Activated B cell treated with CpG ODN at 0.5 μM for 24 hours (primary cell): ENCODE data around the gene MBNL2. TPM values are rescaled to one million over a fixed set of nuclear protein-coding genes. Genes with fewer than 3 reads are reported as not detected.

ENCODE experiments used
- ATAC-seq: fragments of 200-7000 bp; cut with Tn5 transposase; one replicate; pipeline ENCODE4 v1.10.0; 2021; ENCODE audit warnings: low read depth, mild to moderate bottlenecking, moderate library complexity
- CTCF ChIA-PET: fragments of 350-600 bp; sonication (Branson Sonifier 250); formaldehyde crosslinking; loops from one replicate; lab custom pipeline; 2021; ENCODE audit warnings: antibody characterized with exemption; lab: Charles Lee
- POLR2A ChIA-PET: fragments of 350-600 bp; sonication (Branson Sonifier 250); formaldehyde crosslinking; loops from one replicate; lab custom pipeline; 2021; ENCODE audit warnings: antibody characterized with exemption; lab: Charles Lee
- DNase-seq: peaks from one replicate; pipeline ENCODE4 v3.0.0; 2022
- H3K27ac Mint-ChIP-seq: one replicate; pipeline ENCODE4 v1.8.0; 2020; ENCODE audit warnings: mixed read lengths
- H3K27me3 Mint-ChIP-seq: one replicate; pipeline ENCODE4 v1.8.0; 2021; ENCODE audit warnings: mixed read lengths
- H3K36me3 Mint-ChIP-seq: one replicate; pipeline ENCODE4 v1.8.0; 2021; ENCODE audit warnings: low read depth, mixed read lengths
- H3K4me1 Mint-ChIP-seq: one replicate; pipeline ENCODE4 v1.8.0; 2021; ENCODE audit warnings: mixed read lengths
- H3K4me3 Mint-ChIP-seq: one replicate; pipeline ENCODE4 v1.8.0; 2020; ENCODE audit warnings: mild to moderate bottlenecking, mixed read lengths
- H3K9me3 Mint-ChIP-seq: one replicate; pipeline ENCODE4 v1.8.0; 2020; ENCODE audit warnings: mixed read lengths
- intact Hi-C: fragments of 100-400 bp; cut with micrococcal nuclease; formaldehyde crosslinking; loops from one replicate; pipeline ENCODE4 v1.15.1; 2024
- total RNA-seq: library from RNA; stranded (reverse); gene quantifications from 2 replicates; pipeline ENCODE4 v1.2.3, GENCODE V29; 2022
- TF ChIP-seq, protein P1 (sequence below): fragments of 200-600 bp; IDR thresholded peaks from one replicate; pipeline ENCODE4 v1.8.0; 2022; ENCODE audit warnings: antibody characterized with exemption, mild to moderate bottlenecking

MBNL2 gene
- total RNA-seq, 1 donor from 2014 or later = 18.8 TPM

DNA sequence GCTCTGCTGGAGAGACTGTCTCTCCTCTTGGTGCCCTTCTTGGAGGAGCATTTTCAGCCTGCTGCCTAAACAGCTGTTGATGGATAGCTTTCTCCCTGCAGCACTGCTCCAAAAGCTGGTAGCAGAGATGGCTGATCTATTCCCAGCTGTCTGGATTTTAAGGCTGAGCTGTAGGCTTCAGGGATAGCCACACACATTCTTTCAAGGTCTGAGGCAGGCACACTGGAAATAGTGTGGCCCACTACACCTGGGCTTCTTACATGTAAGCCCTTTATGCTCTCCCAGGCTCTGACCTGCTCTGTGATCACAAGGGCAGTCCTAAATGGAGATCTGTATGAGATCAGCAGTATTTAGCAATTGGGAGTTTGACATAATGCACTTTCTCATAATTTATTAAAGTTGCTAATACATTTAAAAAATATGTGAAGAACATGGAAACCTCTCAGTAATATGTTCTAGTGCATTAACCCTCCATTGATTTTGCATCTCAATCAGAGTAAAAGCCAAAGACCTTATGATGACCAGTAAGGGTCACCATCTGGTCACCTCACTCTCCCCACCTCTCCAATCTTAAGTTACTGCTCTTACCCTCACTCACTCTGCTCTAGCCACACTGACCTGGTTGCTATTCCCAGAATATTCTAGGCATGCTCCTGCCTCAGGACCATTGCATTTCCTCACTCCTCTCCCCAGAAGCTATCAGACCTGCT, 91.6 kb downstream of the MBNL2 start:
- TF ChIP-seq, protein P1, sequence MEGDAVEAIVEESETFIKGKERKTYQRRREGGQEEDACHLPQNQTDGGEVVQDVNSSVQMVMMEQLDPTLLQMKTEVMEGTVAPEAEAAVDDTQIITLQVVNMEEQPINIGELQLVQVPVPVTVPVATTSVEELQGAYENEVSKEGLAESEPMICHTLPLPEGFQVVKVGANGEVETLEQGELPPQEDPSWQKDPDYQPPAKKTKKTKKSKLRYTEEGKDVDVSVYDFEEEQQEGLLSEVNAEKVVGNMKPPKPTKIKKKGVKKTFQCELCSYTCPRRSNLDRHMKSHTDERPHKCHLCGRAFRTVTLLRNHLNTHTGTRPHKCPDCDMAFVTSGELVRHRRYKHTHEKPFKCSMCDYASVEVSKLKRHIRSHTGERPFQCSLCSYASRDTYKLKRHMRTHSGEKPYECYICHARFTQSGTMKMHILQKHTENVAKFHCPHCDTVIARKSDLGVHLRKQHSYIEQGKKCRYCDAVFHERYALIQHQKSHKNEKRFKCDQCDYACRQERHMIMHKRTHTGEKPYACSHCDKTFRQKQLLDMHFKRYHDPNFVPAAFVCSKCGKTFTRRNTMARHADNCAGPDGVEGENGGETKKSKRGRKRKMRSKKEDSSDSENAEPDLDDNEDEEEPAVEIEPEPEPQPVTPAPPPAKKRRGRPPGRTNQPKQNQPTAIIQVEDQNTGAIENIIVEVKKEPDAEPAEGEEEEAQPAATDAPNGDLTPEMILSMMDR = no peak
- Mint-ChIP-seq H3K27ac (no peak overlapping the region), H3K36me3 (peaks cover 24% of the 10 kb centered on the region), H3K4me1 (peaks cover 23% of the 10 kb centered on the region), H3K27me3 (no peaks in the 10 kb centered on the region), H3K9me3 (no peaks in the 10 kb centered on the region), H3K4me3 (no peak overlapping the region)
- DNase-seq (no peak), ATAC-seq (no peak)
- CTCF ChIA-PET = no interaction called here
- intact Hi-C loops = no loop called here
- POLR2A ChIA-PET = no interaction called here

DNA sequence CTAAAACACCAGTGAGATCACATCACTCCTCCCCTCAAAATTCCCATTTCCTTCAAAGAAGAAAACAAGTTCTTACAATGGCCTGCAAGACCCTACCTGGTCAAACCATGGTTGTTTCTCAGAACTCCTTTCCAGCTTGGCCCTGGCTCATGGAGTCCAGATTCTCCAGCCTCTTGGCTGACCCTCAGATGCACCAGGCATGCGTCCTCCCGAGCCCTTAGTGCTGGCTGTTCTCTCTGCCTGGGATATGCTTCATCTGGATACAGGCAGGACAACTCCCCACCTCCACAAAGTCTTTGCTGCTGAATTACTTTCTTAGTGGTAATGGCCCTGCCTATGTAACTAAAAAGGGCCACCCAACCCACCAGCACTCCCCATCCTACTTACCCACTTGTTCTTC, 94.3 kb downstream of the MBNL2 start:
- no peak overlapping the region for H3K27ac Mint-ChIP-seq
- intact Hi-C loops = no loop called here

DNA sequence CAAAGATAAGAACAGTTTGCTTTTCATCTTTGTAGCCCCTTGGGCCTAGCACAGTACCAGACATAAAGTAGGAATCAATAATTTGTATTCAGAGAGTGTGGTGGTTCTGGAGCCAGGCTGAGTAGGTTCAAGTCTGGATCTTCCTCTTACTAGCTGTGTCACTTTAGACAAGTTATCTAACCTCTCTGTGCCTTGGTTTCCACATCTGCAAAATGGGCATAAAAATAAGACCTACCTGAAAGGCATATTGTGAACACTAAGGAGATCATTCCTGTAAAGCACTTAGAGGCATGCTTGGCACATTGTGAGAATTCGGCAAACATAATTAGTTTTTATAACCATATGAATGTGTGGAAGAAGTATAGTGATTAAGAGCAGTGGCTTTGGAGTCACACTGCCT, 95.8 kb downstream of the MBNL2 start:
- H3K27ac Mint-ChIP-seq = no peak overlapping the region
- ChIA-PET CTCF (interaction anchor here (0.7 kb wide), 1 partner anchor 19 kb away, joined by 3 read pairs; no protein-coding TSS in a partner anchor), POLR2A (no interaction called here)
- peaks cover 29% of the 10 kb centered on the region for H3K4me1 Mint-ChIP-seq
- no peak for ATAC-seq
- TF ChIP-seq, protein P1 = no peak
- no peak overlapping the region for H3K4me3 Mint-ChIP-seq
- H3K9me3 Mint-ChIP-seq = no peaks in the 10 kb centered on the region
- peaks cover 13% of the 10 kb centered on the region for H3K36me3 Mint-ChIP-seq
- intact Hi-C loops = no loop called here
- no peak for DNase-seq
- H3K27me3 Mint-ChIP-seq = no peaks in the 10 kb centered on the region

More for the DNA sequence above, 94.3 kb downstream of the MBNL2 start:
- peaks cover 27% of the 10 kb centered on the region for H3K4me1 Mint-ChIP-seq
- no peaks in the 10 kb centered on the region for H3K27me3 Mint-ChIP-seq
- H3K36me3 Mint-ChIP-seq = peaks cover 20% of the 10 kb centered on the region
- TF ChIP-seq, protein P1 = no peak
- ATAC-seq (no peak), DNase-seq (no peak)
- ChIA-PET POLR2A (no interaction called here), CTCF (no interaction called here)
- H3K9me3 Mint-ChIP-seq = no peaks in the 10 kb centered on the region
- H3K4me3 Mint-ChIP-seq = no peak overlapping the region

DNA sequence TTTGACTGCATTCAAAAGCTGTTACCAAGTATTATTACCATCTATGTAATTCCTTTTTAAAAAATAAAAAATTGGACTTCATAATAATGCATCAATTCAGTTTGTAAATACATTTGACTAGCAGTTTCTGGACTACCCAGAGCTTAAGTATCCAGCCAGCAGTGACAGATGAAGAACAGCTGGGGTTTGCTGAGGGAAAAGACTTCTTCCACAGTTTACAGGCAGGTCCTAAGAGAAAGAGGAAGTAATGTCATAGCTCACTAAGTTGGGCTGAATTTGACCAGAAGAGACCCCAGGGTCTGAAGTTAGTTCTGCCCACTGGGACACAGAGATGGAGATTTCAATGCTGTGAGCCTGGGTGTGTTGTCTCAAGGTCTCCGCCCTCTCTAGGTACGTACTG, 96.4 kb downstream of the MBNL2 start:
- CTCF ChIA-PET = interaction anchor here (0.7 to 1.1 kb wide), 3 partner anchors 20 to 208 kb away, joined by 3 read pairs; no protein-coding TSS in a partner anchor
- Mint-ChIP-seq H3K27me3 (no peaks in the 10 kb centered on the region), H3K36me3 (peaks cover 13% of the 10 kb centered on the region), H3K27ac (peak overlapping the region; percentile 25), H3K4me3 (no peak overlapping the region), H3K9me3 (no peaks in the 10 kb centered on the region), H3K4me1 (peaks cover 29% of the 10 kb centered on the region)
- intact Hi-C loops = no loop called here
- POLR2A ChIA-PET = no interaction called here
- ATAC-seq (no peak), DNase-seq (no peak)
- TF ChIP-seq, protein P1 = no peak

DNA sequence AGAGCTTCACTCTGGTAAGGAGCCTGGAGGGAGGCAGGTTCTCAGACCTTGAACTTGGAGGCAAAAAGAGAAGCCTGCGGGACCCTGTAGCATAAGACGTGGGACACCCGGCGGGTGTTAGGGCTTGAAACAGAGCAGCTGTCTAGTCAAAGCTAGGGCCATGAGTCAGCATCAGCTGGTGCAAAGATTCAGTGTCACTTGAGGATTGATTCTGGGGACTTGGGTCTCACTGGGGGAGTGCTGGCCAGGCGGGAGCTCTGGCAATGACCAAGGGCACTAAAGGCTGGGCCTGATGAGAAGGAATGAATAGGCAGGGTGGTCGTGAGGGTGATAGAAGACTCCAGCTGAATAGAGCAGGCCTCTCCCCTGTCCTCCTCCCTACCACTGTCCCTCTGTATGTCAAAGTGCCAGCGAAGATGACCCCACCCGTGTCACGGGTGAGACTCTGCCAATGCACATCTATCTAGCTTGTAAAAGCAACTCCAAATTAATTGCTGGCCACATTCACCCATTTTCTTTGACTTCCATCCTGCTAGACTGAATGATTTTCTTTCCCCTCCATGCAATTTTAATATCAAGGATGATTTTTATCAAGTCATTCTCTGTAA, 97.1 kb downstream of the MBNL2 start:
- ChIA-PET POLR2A (no interaction called here), CTCF (interaction anchor here (1.0 to 1.1 kb wide), 2 partner anchors 40 to 209 kb away, joined by 3 read pairs; no protein-coding TSS in a partner anchor)
- Mint-ChIP-seq H3K9me3 (no peaks in the 10 kb centered on the region), H3K27me3 (no peaks in the 10 kb centered on the region), H3K4me1 (peaks cover 26% of the 10 kb centered on the region), H3K4me3 (no peak overlapping the region), H3K27ac (peak overlapping the region; percentile 36), H3K36me3 (peaks cover 17% of the 10 kb centered on the region)
- intact Hi-C loops = no loop called here
- DNase-seq = no peak
- TF ChIP-seq, protein P1 = no peak
- ATAC-seq = no peak
